Measurements from ENCODE around the gene EXOSC9. TPM values are rescaled to one million over a fixed set of nuclear protein-coding genes. Genes with fewer than 3 reads are reported as not detected.
"Not testable (repeated sequence)": the region's sequence is repeated elsewhere in the genome, so short reads cannot be mapped to it uniquely, and the experiment has no call there.

EXOSC9 gene, protein sequence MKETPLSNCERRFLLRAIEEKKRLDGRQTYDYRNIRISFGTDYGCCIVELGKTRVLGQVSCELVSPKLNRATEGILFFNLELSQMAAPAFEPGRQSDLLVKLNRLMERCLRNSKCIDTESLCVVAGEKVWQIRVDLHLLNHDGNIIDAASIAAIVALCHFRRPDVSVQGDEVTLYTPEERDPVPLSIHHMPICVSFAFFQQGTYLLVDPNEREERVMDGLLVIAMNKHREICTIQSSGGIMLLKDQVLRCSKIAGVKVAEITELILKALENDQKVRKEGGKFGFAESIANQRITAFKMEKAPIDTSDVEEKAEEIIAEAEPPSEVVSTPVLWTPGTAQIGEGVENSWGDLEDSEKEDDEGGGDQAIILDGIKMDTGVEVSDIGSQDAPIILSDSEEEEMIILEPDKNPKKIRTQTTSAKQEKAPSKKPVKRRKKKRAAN
- 10 to 100 TPM; 59.5 to 61.0 TPM for total RNA-seq

DNA sequence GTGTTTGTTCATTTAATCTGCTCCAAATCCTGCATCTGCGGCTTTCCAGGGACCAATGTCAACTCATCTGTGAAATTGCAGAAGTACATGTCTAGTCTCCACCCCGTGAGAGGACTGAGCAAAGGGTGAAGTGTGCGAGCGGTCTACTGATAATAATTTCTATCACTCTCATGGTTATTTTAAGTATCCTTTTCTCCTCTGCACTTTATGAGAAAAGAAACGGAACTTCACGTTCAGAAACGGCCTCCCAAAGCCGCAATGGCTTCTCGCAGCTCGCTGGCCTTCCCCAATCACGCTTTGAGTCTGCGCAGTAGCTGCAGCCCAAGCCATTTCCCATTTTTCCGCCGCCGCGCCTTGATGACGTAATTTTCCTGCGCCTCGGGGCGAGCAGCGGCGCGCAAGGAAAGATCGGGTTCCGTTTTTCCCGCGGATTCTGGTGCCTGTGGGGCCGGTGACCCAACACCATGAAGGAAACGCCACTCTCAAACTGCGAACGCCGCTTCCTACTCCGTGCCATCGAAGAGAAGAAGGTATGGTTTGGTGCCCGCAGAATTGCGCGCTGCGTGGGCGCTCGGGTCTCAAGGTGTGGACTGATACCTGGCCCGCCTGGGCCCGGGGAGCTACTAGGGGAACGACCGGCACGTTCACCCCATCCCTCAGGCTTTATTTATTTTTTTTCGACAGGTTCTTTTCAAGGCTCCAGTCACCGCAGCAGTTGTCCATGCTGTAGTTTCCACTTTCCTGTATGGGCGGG is at the start of gene EXOSC9:
Gene EXOSC9 (plus strand): TSS at position 363 of the 754 bp plus-strand sequence. CDS start 102 bp downstream, at position 465.
- Mint-ChIP-seq H3K27me3 (no peaks in the 10 kb centered on the region), H3K9me3 (ENCODE audit: low read depth) (no peaks in the 10 kb centered on the region), H3K4me1 (peaks cover 54% of the 10 kb centered on the region), H3K36me3 (peaks cover 33% of the 10 kb centered on the region), H3K27ac (peak within 1 kb of the TSS; percentile 97), H3K4me3 (peak within 1 kb of the TSS; percentile 83)
- CTCF ChIA-PET = interaction anchor here (0.8 to 2.1 kb wide), 5 partner anchors 10 to 134 kb away, joined by 3 to 7 read pairs (median 4); partner anchors contain the start of gene SMIM43
- ATAC-seq = peak; percentile 87
- DNase-seq = peak; percentile 95

DNA sequence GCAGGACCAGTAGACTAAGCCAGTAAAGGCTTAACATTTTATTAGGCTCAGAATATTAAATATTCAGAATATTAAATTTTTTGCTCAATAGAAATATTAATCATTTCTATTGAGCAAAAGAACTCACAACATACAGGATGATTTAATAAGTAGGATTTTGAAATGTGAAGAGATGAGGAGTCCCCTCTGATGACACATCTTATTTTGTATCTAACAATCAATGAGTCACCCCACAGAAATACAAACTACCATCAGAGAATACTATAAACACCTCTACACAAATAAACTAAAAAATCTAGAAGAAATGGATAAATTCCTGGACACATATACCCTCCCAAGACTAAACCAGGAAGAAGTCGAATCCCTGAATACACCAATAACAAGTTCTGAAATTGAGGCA is 49.0 kb upstream of the EXOSC9 start:
- ATAC-seq; H3K27ac Mint-ChIP-seq; H3K9me3 Mint-ChIP-seq (ENCODE audit: low read depth); H3K4me3 Mint-ChIP-seq; DNase-seq; CTCF ChIA-PET; H3K4me1 Mint-ChIP-seq; H3K36me3 Mint-ChIP-seq: not testable (repeated sequence)
- peaks cover 60% of the 10 kb centered on the region for H3K27me3 Mint-ChIP-seq

DNA sequence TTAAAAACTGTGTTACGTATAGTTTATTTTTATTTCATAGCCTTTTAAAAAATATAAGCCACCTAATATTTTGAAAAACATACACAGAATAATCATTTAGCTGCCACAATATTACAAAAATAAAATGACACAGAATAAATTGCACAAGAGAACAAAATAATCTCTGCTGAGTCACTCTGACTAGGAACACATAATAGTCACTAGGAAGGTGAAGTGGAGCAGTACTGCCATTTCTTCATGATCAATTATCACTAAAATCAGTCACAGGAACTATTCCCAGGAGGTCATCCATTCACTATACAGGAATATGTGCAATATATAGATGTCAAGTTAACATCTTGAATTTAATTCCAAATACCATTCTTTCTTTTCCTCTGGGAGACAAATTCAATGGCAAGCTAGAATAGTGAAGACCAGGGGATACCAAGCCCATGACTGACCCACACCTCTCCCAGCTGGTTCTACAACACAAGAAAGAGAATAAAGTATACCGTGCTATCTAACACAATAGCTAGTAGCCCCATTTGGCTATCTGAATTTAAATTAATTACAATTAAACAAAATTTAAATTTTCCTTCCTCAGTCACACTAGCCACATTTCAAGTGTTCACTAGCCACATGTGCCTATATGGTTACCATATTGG is 42.1 kb upstream of the EXOSC9 start:
- no peaks in the 10 kb centered on the region for H3K36me3 Mint-ChIP-seq
- no peak overlapping the region for H3K27ac Mint-ChIP-seq
- H3K9me3 Mint-ChIP-seq (ENCODE audit: low read depth) = no peaks in the 10 kb centered on the region
- no peak overlapping the region for H3K4me3 Mint-ChIP-seq
- H3K4me1 Mint-ChIP-seq = peaks cover 5% of the 10 kb centered on the region
- ATAC-seq = no peak
- CTCF ChIA-PET = interaction anchor here (0.6 to 1.2 kb wide), 2 partner anchors 18 to 30 kb away, joined by 3 read pairs; no protein-coding TSS in a partner anchor
- DNase-seq = no peak
- peaks cover 76% of the 10 kb centered on the region for H3K27me3 Mint-ChIP-seq

DNA sequence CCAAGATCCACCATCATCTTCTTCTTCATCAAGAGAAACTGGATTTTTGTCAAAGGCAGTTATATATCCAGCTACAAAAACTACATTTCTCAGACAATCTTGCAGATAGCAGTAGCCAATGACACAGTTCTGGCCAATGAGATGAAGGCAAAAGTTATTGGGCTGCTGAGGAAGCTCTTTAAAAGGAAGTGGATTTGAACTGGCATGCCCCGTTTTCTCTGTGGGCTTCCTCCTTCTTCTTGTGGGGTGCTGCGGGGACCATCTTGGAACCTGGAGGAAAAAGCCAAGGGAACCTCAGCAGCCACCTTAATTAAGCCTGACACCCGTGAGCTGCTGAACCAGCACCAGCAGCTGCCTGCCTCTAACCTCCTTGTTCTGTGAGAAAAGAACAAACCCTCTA is 40.9 kb upstream of the EXOSC9 start:
- CTCF ChIA-PET = no interaction called here
- no peak for ATAC-seq
- Mint-ChIP-seq H3K36me3 (no peaks in the 10 kb centered on the region), H3K27ac (no peak overlapping the region), H3K4me3 (no peak overlapping the region), H3K4me1 (peaks cover 7% of the 10 kb centered on the region), H3K27me3 (peaks cover 76% of the 10 kb centered on the region), H3K9me3 (ENCODE audit: low read depth) (no peaks in the 10 kb centered on the region)
- DNase-seq = no peak

DNA sequence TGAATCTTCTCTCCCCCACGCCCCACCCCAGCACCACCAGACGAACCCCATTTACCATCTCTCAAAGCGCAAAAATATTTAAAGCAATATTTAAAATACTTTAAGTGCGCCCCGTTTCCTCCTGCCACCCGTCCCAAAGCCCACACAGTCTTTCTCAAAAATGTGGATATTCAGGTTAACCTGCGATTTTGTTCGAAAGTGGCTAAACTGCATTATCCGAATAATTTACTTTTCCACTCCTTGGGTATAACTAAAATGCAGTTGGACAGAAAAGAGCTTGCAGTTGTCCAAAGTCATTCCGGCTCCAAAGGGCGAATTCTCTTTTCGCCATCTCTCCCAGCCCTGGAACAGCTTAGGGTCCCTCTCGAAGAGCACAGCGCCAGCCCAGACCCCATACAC is 36.8 kb upstream of the EXOSC9 start:
- H3K4me3 Mint-ChIP-seq = peak overlapping the region; percentile 25
- CTCF ChIA-PET = interaction anchor here (1.1 kb wide), 2 partner anchors 37 to 40 kb away, joined by 3 to 4 read pairs; partner anchors contain the start of gene EXOSC9
- H3K27me3 Mint-ChIP-seq = peaks cover 78% of the 10 kb centered on the region
- H3K27ac Mint-ChIP-seq = no peak overlapping the region
- no peaks in the 10 kb centered on the region for H3K9me3 Mint-ChIP-seq (ENCODE audit: low read depth)
- peaks cover 8% of the 10 kb centered on the region for H3K4me1 Mint-ChIP-seq
- DNase-seq = no peak
- ATAC-seq = no peak
- no peaks in the 10 kb centered on the region for H3K36me3 Mint-ChIP-seq

DNA sequence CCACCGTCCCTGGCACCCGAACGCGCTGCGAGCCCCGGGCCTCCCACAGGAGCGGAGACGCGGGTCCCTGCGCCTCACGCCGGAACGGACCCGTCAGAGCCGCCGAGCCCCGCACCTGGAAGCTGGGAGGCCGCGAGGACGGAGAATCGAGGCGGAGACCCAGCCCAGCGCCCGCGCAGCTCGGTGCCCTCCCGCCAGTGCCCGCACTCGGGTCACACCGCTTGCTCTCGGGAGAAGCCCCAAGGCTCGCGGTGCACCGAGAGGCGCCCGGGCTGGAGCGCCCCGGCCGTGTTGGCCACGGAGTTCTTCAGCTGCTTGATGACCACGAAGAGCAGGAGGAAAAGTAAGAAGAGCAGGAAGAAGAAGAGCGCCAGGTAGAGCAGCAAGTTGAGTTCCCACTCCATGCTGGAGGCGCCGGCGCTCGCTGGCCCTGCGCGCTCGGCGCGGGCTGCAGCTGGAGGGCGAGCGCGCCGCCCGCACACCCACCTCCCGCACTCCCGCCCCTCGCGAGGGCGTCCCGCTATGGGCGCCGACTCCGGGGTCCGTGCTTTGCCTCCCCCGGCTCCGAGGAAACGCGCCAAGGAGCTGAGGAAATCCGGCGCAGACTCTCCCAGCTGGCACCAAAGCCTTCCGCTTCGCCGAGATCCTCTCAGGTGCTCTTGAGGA is 36.3 kb upstream of the EXOSC9 start, which contains the start of gene SMIM43:
Gene SMIM43 (minus strand): TSS at position 463 of the 666 bp plus-strand sequence. CDS start 59 bp downstream, at position 404.
- ATAC-seq (peak; percentile 51), DNase-seq (no peak)
- H3K4me1 Mint-ChIP-seq = peaks cover 8% of the 10 kb centered on the region
- no peaks in the 10 kb centered on the region for H3K36me3 Mint-ChIP-seq
- peak within 1 kb of the TSS; percentile 59 for H3K4me3 Mint-ChIP-seq
- peaks cover 77% of the 10 kb centered on the region for H3K27me3 Mint-ChIP-seq
- no peaks in the 10 kb centered on the region for H3K9me3 Mint-ChIP-seq (ENCODE audit: low read depth)
- CTCF ChIA-PET = interaction anchor here (0.5 to 1.1 kb wide), 3 partner anchors 37 to 238 kb away, joined by 3 to 4 read pairs (median 3); partner anchors contain the start of gene EXOSC9
- no peak within 1 kb of the TSS for H3K27ac Mint-ChIP-seq

DNA sequence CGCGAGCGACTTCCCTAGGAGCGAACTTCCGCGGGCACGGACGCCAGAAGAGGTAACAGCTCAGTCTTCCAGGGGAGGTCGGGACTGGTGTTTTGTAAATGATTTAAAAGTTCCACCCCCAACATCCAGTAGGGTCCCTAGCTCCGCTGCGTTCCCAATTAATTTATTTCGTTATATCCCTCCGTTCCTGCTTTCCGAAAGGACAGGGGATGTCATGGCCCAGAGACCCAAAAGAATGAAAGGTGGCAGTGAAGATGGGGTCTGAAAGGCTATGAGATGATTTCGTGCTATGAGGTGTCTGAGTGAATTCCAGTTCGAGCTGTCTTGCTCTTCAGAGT is 35.8 kb upstream of the EXOSC9 start:
- Mint-ChIP-seq H3K27me3 (peaks cover 77% of the 10 kb centered on the region), H3K27ac (no peak overlapping the region), H3K4me3 (peak overlapping the region; percentile 59), H3K4me1 (peaks cover 8% of the 10 kb centered on the region), H3K9me3 (ENCODE audit: low read depth) (no peaks in the 10 kb centered on the region), H3K36me3 (no peaks in the 10 kb centered on the region)
- ATAC-seq (no peak), DNase-seq (no peak)
- CTCF ChIA-PET = interaction anchor here (0.5 to 1.1 kb wide), 3 partner anchors 36 to 237 kb away, joined by 3 to 4 read pairs (median 3); partner anchors contain the start of gene EXOSC9

DNA sequence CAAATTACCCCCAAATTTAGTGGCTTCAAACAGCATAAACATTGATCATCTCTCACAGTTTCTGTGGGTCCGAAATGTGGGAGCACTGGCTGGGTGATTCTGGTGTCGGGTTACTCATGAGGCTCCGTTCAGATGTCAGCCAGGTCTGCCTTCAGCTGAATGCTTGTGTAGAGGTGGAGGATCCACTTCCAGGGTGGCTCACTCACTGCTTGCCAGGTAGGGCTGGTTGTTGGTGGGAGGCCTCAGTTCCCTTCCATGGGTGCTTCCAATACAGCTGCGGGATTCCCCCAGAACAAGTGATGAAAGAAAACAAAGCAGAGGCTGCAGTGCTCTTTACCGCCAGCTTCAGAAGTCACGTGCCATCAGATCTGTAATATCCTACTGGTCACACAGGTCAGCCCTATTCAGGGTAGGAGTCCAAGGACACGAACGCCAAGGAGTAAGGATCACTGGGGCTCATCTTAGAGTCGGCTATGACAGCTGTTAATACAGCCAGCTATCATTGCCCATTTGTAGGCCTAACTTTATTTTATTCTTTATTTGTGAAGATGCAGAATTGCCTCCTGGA is 35.1 kb upstream of the EXOSC9 start:
- H3K27ac Mint-ChIP-seq = no peak overlapping the region
- no peaks in the 10 kb centered on the region for H3K36me3 Mint-ChIP-seq
- no peak overlapping the region for H3K4me3 Mint-ChIP-seq
- H3K4me1 Mint-ChIP-seq = peaks cover 8% of the 10 kb centered on the region
- CTCF ChIA-PET = no interaction called here
- H3K9me3 Mint-ChIP-seq (ENCODE audit: low read depth) = no peaks in the 10 kb centered on the region
- peaks cover 78% of the 10 kb centered on the region for H3K27me3 Mint-ChIP-seq
- DNase-seq (no peak), ATAC-seq (no peak)

DNA sequence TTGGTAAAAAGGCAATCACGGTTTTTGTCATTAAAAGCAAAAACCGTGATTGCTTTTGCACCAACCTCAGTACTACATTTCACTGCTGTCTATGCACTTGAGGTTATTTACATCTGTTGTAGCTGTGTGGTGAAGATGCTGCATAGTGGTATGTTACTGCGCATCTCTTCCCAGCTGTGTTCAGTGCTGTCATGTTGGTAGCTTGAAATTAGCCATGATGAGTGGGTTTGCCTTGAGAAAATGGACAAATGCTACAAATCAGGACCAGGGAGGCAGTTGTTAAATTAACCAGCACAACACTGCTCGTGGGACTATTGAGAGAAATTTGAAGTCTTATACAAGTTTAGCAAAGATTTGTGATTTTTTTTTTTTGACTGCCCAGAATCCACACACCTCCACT is 34.0 kb upstream of the EXOSC9 start:
- Mint-ChIP-seq H3K27me3 (peaks cover 76% of the 10 kb centered on the region), H3K9me3 (ENCODE audit: low read depth) (no peaks in the 10 kb centered on the region), H3K27ac (no peak overlapping the region), H3K4me1 (peaks cover 8% of the 10 kb centered on the region), H3K36me3 (no peaks in the 10 kb centered on the region), H3K4me3 (no peak overlapping the region)
- CTCF ChIA-PET = no interaction called here
- DNase-seq = no peak
- ATAC-seq = no peak

DNA sequence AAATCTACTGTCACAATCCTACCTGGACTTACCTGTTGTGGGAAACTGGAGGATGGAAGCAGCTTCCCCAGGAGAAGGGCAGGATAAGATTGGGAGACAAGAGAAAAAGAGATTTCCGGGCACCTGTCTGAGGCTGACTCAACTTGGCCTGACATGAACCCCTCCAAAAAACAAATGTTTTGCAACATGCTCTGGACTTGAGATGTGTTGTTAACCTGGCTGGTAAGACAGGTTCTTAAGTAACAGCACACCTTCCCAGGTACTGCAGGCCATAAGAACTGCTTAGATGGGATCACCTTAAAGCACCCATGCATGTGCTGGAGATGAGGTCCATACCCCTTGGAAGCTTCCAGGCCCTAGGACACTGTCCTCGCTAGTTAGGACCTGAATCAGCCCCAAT is 31.8 kb upstream of the EXOSC9 start:
- DNase-seq (no peak), ATAC-seq (no peak)
- H3K9me3 Mint-ChIP-seq (ENCODE audit: low read depth) = no peaks in the 10 kb centered on the region
- H3K4me3 Mint-ChIP-seq = no peak overlapping the region
- no peak overlapping the region for H3K27ac Mint-ChIP-seq
- CTCF ChIA-PET = no interaction called here
- peaks cover 4% of the 10 kb centered on the region for H3K4me1 Mint-ChIP-seq
- no peaks in the 10 kb centered on the region for H3K36me3 Mint-ChIP-seq
- H3K27me3 Mint-ChIP-seq = peaks cover 63% of the 10 kb centered on the region

DNA sequence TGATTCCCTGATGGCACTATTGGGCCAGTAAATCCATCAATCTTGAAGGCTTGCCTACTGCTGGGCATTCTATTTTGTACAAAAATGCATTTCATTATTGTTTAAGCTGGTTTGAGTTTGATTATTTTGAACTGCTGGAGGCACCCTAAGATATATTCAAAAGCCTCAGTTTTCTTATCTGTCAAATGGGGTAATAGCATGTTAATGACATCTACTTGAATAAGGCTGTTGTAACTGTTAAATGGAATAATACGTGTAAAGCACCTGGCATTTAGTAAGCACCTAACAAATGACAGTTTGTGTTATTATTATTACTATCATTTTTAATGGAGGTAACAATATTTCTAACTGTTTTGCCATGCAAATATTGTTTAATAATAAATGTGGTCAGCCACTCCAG is 29.3 kb upstream of the EXOSC9 start:
- no peak overlapping the region for H3K4me3 Mint-ChIP-seq
- H3K4me1 Mint-ChIP-seq = peaks cover 6% of the 10 kb centered on the region
- no peak for DNase-seq
- H3K36me3 Mint-ChIP-seq = peaks cover 2% of the 10 kb centered on the region
- CTCF ChIA-PET = no interaction called here
- no peak overlapping the region for H3K27ac Mint-ChIP-seq
- ATAC-seq = no peak
- H3K9me3 Mint-ChIP-seq (ENCODE audit: low read depth) = no peaks in the 10 kb centered on the region
- H3K27me3 Mint-ChIP-seq = peaks cover 43% of the 10 kb centered on the region

DNA sequence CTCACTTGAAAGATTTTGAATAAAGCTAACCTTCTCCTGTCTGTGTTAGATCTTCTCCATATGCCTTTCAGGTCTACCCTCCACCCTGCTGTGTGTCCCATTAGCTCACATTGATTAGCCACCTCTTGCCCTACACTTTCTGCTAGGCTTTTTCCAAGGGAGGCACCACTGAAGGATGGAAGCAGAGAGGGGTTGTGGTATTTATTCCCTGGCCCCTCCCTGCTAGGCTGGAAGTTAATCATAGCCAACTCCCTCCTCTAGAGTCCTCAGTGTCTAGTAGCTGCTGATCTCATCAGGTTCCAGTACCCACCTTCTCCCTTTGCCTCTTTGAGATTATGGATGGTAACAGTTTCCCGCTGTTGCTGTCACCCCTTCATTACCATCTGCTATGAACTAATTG is 27.2 kb upstream of the EXOSC9 start:
- CTCF ChIA-PET = no interaction called here
- H3K27me3 Mint-ChIP-seq = peaks cover 35% of the 10 kb centered on the region
- ATAC-seq = no peak
- H3K4me1 Mint-ChIP-seq = peaks cover 20% of the 10 kb centered on the region
- peaks cover 2% of the 10 kb centered on the region for H3K36me3 Mint-ChIP-seq
- H3K9me3 Mint-ChIP-seq (ENCODE audit: low read depth) = no peaks in the 10 kb centered on the region
- no peak overlapping the region for H3K4me3 Mint-ChIP-seq
- no peak overlapping the region for H3K27ac Mint-ChIP-seq
- no peak for DNase-seq
